Effector memory CD8-positive, alpha-beta T cell (primary cell): ENCODE data around the gene TMEM184C.

Experiments
- ATAC-seq: fragments of 150-1000 bp; cut with Tn5 transposase; replicated peaks from 2 replicates; pipeline ENCODE4 v1.10.0; 2021; ENCODE audit warnings: mild to moderate bottlenecking, moderate library complexity
- DNase-seq, 3 experiments: peaks; one replicate each; pipeline ENCODE4 v3.0.0; 2021
- H3K27ac Mint-ChIP-seq, 2 donors: one replicate each; pipeline ENCODE4 v1.8.0; 2022; ENCODE audit warnings: mild to moderate bottlenecking in 2 of 2, mixed read lengths in 2 of 2, moderate library complexity in 2 of 2
- H3K27me3 Mint-ChIP-seq, 2 donors: one replicate each; pipeline ENCODE4 v1.8.0; 2022; ENCODE audit warnings: mixed read lengths in 2 of 2
- H3K36me3 Mint-ChIP-seq: one replicate; pipeline ENCODE4 v1.8.0; 2022; ENCODE audit warnings: mild to moderate bottlenecking, moderate library complexity, mixed read lengths; ENCODE audit not compliant: insufficient read depth
- H3K4me1 Mint-ChIP-seq, 2 donors: one replicate each; pipeline ENCODE4 v1.8.0; 2022; ENCODE audit warnings: low read depth in 2 of 2, mixed read lengths in 2 of 2
- H3K4me3 Mint-ChIP-seq, 2 donors: one replicate each; pipeline ENCODE4 v1.8.0; 2022; ENCODE audit warnings: mild to moderate bottlenecking in 2 of 2, mixed read lengths in 2 of 2, moderate library complexity in 2 of 2
- H3K9me3 Mint-ChIP-seq, 2 donors: one replicate each; pipeline ENCODE4 v1.8.0; 2022; ENCODE audit warnings: mixed read lengths in 2 of 2

TMEM184C gene

GRCh38 chr4:147617841-147618691 lies 869 bp downstream of the TMEM184C start:
- Mint-ChIP-seq H3K4me3 (peak overlapping the region; percentile 93 to 95), H3K27me3 (no peaks in the 10 kb centered on the region), H3K4me1 (peaks cover 22 to 25% of the 10 kb centered on the region in 2 donors), H3K36me3 (peaks cover 17% of the 10 kb centered on the region), H3K27ac (peak overlapping the region; percentile 92 to 97), H3K9me3 (no peaks in the 10 kb centered on the region)
- DNase-seq (no peak), ATAC-seq (no peak)

DNA sequence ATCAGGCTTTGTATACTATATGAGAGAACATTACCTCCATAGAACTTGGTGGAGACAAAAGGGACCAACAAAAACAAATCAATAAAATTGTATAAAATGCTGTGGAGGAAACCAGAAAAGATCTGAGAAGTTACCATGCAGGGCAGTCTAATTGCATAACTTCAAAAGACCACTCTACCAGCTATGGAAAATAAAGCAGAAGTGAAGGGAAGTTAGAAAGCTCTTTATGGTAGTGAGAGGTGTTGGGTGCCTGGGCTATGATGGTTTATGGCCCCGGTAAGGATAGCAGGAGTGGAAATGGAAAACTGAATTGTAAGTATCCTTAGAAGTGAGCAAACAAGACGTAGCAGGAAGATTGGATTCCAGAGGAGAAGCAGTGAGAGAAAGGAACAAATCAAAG lies 3.1 kb downstream of the TMEM184C start:
- Mint-ChIP-seq H3K27me3 (no peaks in the 10 kb centered on the region), H3K36me3 (peaks cover 37% of the 10 kb centered on the region), H3K4me1 (peaks cover 23 to 25% of the 10 kb centered on the region in 2 donors), H3K4me3 (peak overlapping the region; percentile 1 to 93), H3K27ac (peak overlapping the region in 1 of 2 donors; percentile 12), H3K9me3 (no peaks in the 10 kb centered on the region)
- DNase-seq: no peak
- ATAC-seq: no peak

GRCh38 chr4:147625733-147626132 lies 8.5 kb downstream of the TMEM184C start:
- Mint-ChIP-seq H3K36me3 (peaks cover 71% of the 10 kb centered on the region), H3K27ac (peak overlapping the region in 1 of 2 donors; percentile 13)

DNA sequence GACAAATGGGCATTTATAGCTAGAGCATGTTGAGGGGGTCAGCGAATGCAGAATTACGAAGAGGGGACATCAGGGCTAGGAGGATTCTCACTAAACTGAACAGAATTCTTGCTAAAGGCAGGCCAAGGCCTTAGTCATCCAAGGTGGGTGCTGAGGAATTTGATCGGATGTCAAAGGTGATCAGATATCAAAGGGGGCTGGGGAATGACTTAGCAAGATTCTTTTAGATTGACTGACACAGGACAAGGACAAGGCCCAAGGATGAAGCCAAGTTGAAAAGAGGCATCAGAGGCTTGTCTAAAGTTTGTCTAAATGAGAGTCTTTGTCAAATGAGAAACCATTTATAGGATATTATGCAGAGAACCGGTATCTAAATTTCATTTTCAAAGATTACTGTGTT lies 9.7 kb downstream of the TMEM184C start:
- peak overlapping the region in 1 of 2 donors; percentile 50 for H3K27ac Mint-ChIP-seq
- H3K36me3 Mint-ChIP-seq: peaks cover 82% of the 10 kb centered on the region
- no peaks in the 10 kb centered on the region for H3K27me3 Mint-ChIP-seq
- no peak overlapping the region for H3K4me3 Mint-ChIP-seq
- DNase-seq: no peak
- H3K9me3 Mint-ChIP-seq: no peaks in the 10 kb centered on the region
- no peak for ATAC-seq
- peaks cover 2 to 16% of the 10 kb centered on the region in 2 donors for H3K4me1 Mint-ChIP-seq

More at GRCh38 chr4:147625733-147626132, 8.5 kb downstream of the TMEM184C start:
- Mint-ChIP-seq H3K4me1 (peaks cover 5 to 22% of the 10 kb centered on the region in 2 donors), H3K4me3 (no peak overlapping the region), H3K9me3 (no peaks in the 10 kb centered on the region), H3K27me3 (no peaks in the 10 kb centered on the region)
- DNase-seq (no peak), ATAC-seq (no peak)

DNA sequence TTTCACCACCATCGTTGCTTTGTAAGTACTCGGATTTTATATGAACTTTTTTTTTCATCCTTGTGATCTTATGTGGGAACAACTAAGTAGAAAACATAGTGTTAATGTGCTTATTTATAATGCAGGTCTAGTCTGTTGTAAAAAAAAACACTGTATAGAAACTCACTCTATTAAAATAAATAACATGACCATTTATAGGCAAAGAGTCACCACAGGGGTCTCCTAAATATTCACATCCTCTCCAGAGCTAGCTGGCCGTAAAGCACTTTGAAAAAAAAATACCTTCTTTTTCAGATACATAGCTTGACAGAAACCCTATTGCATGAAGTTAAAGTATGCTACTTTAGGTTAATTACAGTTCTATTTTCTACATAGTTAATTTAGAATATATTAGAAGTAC lies 11.2 kb downstream of the TMEM184C start:
- Mint-ChIP-seq H3K27me3 (no peaks in the 10 kb centered on the region), H3K4me1 (peaks cover 0 to 9% of the 10 kb centered on the region in 2 donors), H3K36me3 (peaks cover 85% of the 10 kb centered on the region), H3K27ac (no peak overlapping the region), H3K9me3 (no peaks in the 10 kb centered on the region), H3K4me3 (no peak overlapping the region)
- no peak for DNase-seq
- ATAC-seq: no peak

DNA sequence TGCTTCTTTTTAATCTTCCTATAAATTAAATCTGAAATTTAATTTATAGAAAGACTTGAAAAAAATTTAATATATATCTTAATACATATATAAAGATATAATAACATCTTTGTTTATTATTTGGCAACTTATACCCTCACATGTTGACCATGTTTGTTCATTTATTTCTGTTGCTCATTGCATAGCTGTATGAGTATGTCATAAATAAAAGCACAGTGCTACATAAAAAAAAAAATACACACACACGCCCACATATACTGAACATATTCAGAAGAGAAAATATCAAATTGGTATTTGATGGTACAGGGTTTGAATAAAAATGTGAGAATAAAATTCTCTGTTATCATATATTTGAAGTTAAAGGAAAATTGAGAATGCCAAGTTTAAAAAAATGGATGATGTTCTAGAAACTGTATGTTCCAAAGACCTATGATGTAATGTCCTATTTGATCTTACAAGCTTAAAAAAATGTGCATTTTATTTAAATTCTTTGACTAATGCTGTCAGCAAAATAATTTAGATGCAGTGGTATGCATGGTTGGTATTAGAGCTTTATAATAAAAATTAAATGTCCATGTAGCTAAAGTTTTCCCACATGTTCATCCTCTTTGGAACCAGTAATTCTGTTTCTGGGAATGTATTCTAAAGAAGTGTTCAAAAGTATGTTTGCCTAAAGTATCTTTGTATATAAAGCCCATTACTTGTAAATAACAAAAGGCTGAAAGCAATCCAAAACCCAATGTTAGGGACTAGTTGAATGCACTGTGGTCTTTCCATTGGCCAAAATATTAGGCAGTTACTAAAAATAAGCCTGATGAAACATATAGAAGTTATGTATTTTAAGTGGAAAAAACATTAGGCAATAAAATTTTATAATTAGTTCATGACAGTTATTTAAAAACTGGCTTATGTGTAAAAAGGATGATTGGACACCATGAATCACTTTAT lies 12.9 kb downstream of the TMEM184C start:
- DNase-seq: no peak
- Mint-ChIP-seq H3K36me3 (peaks cover 87% of the 10 kb centered on the region), H3K27ac (no peak overlapping the region)

DNA sequence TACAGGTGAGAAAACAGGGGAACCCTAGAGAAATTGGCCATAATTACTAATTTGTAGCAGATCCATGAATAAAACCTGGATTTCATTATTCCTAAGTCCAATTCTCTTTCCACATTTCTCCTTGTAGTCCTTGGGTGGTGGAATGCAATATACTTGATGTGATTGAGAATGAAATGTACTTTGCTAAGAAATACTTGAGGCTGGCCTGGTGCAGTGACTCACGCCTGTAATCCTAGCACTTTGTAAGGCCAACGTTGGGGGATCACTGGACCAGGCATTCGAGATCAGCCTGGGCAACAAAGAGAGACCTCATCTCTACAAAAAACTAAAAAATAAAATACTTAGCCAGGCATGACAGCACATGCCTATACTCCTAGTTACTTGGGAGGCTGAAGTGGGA lies 15.9 kb downstream of the TMEM184C start:
- no peak for ATAC-seq
- Mint-ChIP-seq H3K4me3 (no peak overlapping the region), H3K4me1 (no peaks in the 10 kb centered on the region), H3K9me3 (no peaks in the 10 kb centered on the region), H3K27me3 (no peaks in the 10 kb centered on the region), H3K27ac (peak overlapping the region in 1 of 2 donors; percentile 59), H3K36me3 (peaks cover 94% of the 10 kb centered on the region)
- no peak for DNase-seq

More for the DNA sequence above, 12.9 kb downstream of the TMEM184C start:
- Mint-ChIP-seq H3K4me1 (peaks cover 0 to 9% of the 10 kb centered on the region in 2 donors), H3K9me3 (no peaks in the 10 kb centered on the region), H3K4me3 (no peak overlapping the region), H3K27me3 (no peaks in the 10 kb centered on the region)
- no peak for ATAC-seq

GRCh38 chr4:147633643-147634042 lies 16.4 kb downstream of the TMEM184C start:
- DNase-seq (no peak), ATAC-seq (no peak)
- no peaks in the 10 kb centered on the region for H3K9me3 Mint-ChIP-seq
- H3K27me3 Mint-ChIP-seq: no peaks in the 10 kb centered on the region
- H3K4me1 Mint-ChIP-seq: peaks cover 0 to 2% of the 10 kb centered on the region in 2 donors
- no peak overlapping the region for H3K4me3 Mint-ChIP-seq
- peaks cover 91% of the 10 kb centered on the region for H3K36me3 Mint-ChIP-seq
- H3K27ac Mint-ChIP-seq: no peak overlapping the region

GRCh38 chr4:147635348-147635747 lies 18.2 kb downstream of the TMEM184C start:
- H3K27me3 Mint-ChIP-seq: no peaks in the 10 kb centered on the region
- peaks cover 83% of the 10 kb centered on the region for H3K36me3 Mint-ChIP-seq
- DNase-seq: no peak
- no peak overlapping the region for H3K4me3 Mint-ChIP-seq
- H3K9me3 Mint-ChIP-seq: no peaks in the 10 kb centered on the region
- ATAC-seq: no peak
- H3K27ac Mint-ChIP-seq: no peak overlapping the region
- H3K4me1 Mint-ChIP-seq: peaks cover 11 to 14% of the 10 kb centered on the region in 2 donors

DNA sequence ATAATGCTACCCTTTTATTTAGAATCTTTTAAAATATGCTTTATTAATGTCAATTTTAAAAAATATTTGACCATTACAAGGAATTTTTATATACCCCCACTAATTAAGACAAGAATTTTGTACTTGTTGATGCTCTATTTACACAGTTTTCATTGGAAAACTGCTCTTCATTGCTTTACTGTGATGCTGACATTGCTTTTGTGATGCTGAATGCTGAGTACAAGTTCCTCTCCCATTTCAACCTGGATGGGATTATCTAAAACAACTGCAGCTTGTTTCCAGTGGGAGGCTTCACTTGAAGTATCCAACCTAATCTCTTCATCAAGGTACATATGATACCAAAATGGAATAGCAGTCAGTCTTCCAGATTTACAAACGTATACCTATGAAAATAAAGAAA lies 21.2 kb downstream of the TMEM184C start:
- no peak for DNase-seq
- Mint-ChIP-seq H3K4me3 (no peak overlapping the region), H3K4me1 (peaks cover 13 to 24% of the 10 kb centered on the region in 2 donors), H3K27ac (no peak overlapping the region), H3K36me3 (peaks cover 69% of the 10 kb centered on the region), H3K27me3 (no peaks in the 10 kb centered on the region), H3K9me3 (no peaks in the 10 kb centered on the region)
- ATAC-seq: no peak

DNA sequence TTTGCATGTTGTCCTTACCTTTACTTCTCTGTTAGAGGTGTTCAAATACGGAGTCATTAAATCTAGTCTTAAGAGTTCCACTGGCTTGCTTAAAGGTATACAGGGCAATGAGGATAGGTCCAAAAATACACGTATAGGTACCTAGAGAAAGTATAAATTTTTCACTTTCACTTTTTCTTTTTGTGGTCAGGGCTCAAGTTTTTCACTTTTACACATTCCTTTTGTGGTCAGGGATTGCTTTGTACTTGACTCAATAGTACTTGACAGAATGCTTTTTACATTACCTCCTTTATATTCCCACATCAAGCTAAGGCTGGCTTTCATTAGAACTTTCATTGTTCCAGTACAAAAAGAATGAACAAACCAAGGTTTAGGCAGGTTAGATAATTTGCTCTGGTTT lies 21.7 kb downstream of the TMEM184C start:
- no peak for DNase-seq
- H3K27me3 Mint-ChIP-seq: no peaks in the 10 kb centered on the region
- peak overlapping the region in 1 of 2 donors; percentile 43 for H3K4me3 Mint-ChIP-seq
- H3K27ac Mint-ChIP-seq: peak overlapping the region; percentile 7 to 47
- H3K36me3 Mint-ChIP-seq: peaks cover 63% of the 10 kb centered on the region
- H3K4me1 Mint-ChIP-seq: peaks cover 13 to 24% of the 10 kb centered on the region in 2 donors
- ATAC-seq: no peak
- no peaks in the 10 kb centered on the region for H3K9me3 Mint-ChIP-seq

GRCh38 chr4:147639388-147639787 lies 22.2 kb downstream of the TMEM184C start:
- peak overlapping the region; percentile 7 to 47 for H3K27ac Mint-ChIP-seq
- peaks cover 59% of the 10 kb centered on the region for H3K36me3 Mint-ChIP-seq
- DNase-seq: no peak
- H3K9me3 Mint-ChIP-seq: no peaks in the 10 kb centered on the region
- H3K4me3 Mint-ChIP-seq: peak overlapping the region in 1 of 2 donors; percentile 43
- no peak for ATAC-seq
- peaks cover 13 to 25% of the 10 kb centered on the region in 2 donors for H3K4me1 Mint-ChIP-seq
- H3K27me3 Mint-ChIP-seq: no peaks in the 10 kb centered on the region

DNA sequence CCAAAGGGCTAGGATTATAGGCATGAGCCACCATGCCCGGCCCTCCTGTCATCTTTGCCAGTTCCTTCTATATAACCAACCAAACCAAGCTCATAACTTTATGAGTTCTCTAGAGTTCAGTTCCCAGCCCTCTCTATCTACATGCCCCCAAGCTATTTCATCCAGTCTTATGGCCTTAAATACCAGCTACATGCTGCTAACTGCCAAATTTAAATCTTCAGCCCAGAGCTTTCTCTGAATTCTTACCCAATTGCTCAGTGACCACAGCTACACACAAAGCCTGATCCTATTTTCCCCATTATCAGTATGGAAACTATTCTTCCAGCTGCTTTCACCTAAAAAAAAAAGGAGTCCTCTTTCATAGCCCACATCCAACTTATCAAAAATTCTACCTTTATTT lies 23.1 kb downstream of the TMEM184C start:
- H3K36me3 Mint-ChIP-seq: peaks cover 49% of the 10 kb centered on the region
- no peaks in the 10 kb centered on the region for H3K9me3 Mint-ChIP-seq
- no peak for DNase-seq

More for the DNA sequence above, 23.1 kb downstream of the TMEM184C start:
- Mint-ChIP-seq H3K27me3 (no peaks in the 10 kb centered on the region), H3K27ac (peak overlapping the region; percentile 7 to 47), H3K4me3 (no peak overlapping the region), H3K4me1 (peaks cover 15 to 31% of the 10 kb centered on the region in 2 donors)
- no peak for ATAC-seq
